HepG2 (cell line): Measurements from ENCODE around the gene MLH1. TPM values are rescaled to one million over a fixed set of nuclear protein-coding genes. Genes with fewer than 3 reads are reported as not detected.

Experiments used
- HMG20B ChIP-seq: conservative IDR thresholded peaks from 2 replicates; pipeline ENCODE4 v1.6.1; 2016; ENCODE audit warnings: missing genetic modification reagents, missing compliant biosample characterization
- MIXL1 ChIP-seq: IDR thresholded peaks from 2 replicates; pipeline ENCODE4 v1.6.1; 2016
- SNAPC2 ChIP-seq: sonication (generic); formaldehyde crosslinking; IDR thresholded peaks from 2 replicates; pipeline ENCODE4 v1.8.1; 2022; ENCODE audit warnings: mild to moderate bottlenecking, missing genetic modification reagents
- YEATS2 ChIP-seq: sonication (generic); formaldehyde crosslinking; IDR thresholded peaks from 2 replicates; pipeline ENCODE4 v1.4.0; 2020; ENCODE audit warnings: missing genetic modification reagents, borderline replicate concordance
- ZNF331 ChIP-seq: sonication (generic); formaldehyde crosslinking; IDR thresholded peaks from 2 replicates; pipeline ENCODE4 v1.4.0; 2020; ENCODE audit warnings: missing genetic modification reagents
- ZNF569 ChIP-seq: sonication (generic); formaldehyde crosslinking; IDR thresholded peaks from 2 replicates; pipeline ENCODE4 v1.5.0; 2020; ENCODE audit warnings: mild to moderate bottlenecking, missing genetic modification reagents, moderate library complexity, borderline replicate concordance
- ZNF891 ChIP-seq: sonication (generic); formaldehyde crosslinking; IDR thresholded peaks from 2 replicates; pipeline ENCODE4 v1.5.0; 2020; ENCODE audit warnings: mild to moderate bottlenecking, missing genetic modification reagents
- polyA plus RNA-seq, 8 experiments: library from polyadenylated mRNA; depleted of rRNA in 3 of 8; stranded (reverse) in 7 of 8; unstranded in 1 of 8; fragments of >200 nt; fragmentation: Illumina TruSeq in 4 of 8; extraction: Trizol in 4 of 8; gene quantifications; 2 replicates each; pipeline versions ENCODE4 v1.2.1 to v1.2.3, GENCODE V29; 2011 to 2016; ENCODE audit warnings: low read depth in 4 of 8, missing spikeins in 1 of 8, mixed read lengths in 1 of 8; ENCODE audit not compliant: insufficient read depth in 1 of 8
- total RNA-seq, 5 experiments: library from RNA; depleted of rRNA; stranded (reverse); fragments of >200 nt; fragmentation: Illumina TruSeq; extraction: Trizol; gene quantifications; 2 replicates each; pipeline ENCODE4 v1.2.3, GENCODE V29; 2016; ENCODE audit warnings: low read depth in 1 of 5
- TF ChIP-seq, protein P1 (sequence below): sonication (generic); formaldehyde crosslinking; IDR thresholded peaks from 2 replicates; pipeline ENCODE4 v1.4.0; 2020; ENCODE audit warnings: mild to moderate bottlenecking, missing genetic modification reagents
- TF ChIP-seq, protein P2 (sequence below): IDR thresholded peaks from 2 replicates; pipeline ENCODE4 v1.6.1; 2016; ENCODE audit warnings: low read depth, missing genetic modification reagents, missing compliant biosample characterization
- TF ChIP-seq, protein P3 (sequence below): sonication (generic); formaldehyde crosslinking; IDR thresholded peaks from 2 replicates; pipeline ENCODE4 v1.5.0; 2020; ENCODE audit warnings: mild to moderate bottlenecking, missing genetic modification reagents

MLH1 gene
- total and polyA plus RNA-seq, 2 of the 13 experiments (the other 11 are each of a cell fraction or from before 2014, with no cell fraction given), result 29.5 to 70.8 TPM

DNA sequence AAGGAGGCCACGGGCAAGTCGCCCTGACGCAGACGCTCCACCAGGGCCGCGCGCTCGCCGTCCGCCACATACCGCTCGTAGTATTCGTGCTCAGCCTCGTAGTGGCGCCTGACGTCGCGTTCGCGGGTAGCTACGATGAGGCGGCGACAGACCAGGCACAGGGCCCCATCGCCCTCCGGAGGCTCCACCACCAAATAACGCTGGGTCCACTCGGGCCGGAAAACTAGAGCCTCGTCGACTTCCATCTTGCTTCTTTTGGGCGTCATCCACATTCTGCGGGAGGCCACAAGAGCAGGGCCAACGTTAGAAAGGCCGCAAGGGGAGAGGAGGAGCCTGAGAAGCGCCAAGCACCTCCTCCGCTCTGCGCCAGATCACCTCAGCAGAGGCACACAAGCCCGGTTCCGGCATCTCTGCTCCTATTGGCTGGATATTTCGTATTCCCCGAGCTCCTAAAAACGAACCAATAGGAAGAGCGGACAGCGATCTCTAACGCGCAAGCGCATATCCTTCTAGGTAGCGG is 452 bp upstream of the MLH1 start, which contains the start of gene EPM2AIP1 (continued):
- TF ChIP-seq, protein P1, sequence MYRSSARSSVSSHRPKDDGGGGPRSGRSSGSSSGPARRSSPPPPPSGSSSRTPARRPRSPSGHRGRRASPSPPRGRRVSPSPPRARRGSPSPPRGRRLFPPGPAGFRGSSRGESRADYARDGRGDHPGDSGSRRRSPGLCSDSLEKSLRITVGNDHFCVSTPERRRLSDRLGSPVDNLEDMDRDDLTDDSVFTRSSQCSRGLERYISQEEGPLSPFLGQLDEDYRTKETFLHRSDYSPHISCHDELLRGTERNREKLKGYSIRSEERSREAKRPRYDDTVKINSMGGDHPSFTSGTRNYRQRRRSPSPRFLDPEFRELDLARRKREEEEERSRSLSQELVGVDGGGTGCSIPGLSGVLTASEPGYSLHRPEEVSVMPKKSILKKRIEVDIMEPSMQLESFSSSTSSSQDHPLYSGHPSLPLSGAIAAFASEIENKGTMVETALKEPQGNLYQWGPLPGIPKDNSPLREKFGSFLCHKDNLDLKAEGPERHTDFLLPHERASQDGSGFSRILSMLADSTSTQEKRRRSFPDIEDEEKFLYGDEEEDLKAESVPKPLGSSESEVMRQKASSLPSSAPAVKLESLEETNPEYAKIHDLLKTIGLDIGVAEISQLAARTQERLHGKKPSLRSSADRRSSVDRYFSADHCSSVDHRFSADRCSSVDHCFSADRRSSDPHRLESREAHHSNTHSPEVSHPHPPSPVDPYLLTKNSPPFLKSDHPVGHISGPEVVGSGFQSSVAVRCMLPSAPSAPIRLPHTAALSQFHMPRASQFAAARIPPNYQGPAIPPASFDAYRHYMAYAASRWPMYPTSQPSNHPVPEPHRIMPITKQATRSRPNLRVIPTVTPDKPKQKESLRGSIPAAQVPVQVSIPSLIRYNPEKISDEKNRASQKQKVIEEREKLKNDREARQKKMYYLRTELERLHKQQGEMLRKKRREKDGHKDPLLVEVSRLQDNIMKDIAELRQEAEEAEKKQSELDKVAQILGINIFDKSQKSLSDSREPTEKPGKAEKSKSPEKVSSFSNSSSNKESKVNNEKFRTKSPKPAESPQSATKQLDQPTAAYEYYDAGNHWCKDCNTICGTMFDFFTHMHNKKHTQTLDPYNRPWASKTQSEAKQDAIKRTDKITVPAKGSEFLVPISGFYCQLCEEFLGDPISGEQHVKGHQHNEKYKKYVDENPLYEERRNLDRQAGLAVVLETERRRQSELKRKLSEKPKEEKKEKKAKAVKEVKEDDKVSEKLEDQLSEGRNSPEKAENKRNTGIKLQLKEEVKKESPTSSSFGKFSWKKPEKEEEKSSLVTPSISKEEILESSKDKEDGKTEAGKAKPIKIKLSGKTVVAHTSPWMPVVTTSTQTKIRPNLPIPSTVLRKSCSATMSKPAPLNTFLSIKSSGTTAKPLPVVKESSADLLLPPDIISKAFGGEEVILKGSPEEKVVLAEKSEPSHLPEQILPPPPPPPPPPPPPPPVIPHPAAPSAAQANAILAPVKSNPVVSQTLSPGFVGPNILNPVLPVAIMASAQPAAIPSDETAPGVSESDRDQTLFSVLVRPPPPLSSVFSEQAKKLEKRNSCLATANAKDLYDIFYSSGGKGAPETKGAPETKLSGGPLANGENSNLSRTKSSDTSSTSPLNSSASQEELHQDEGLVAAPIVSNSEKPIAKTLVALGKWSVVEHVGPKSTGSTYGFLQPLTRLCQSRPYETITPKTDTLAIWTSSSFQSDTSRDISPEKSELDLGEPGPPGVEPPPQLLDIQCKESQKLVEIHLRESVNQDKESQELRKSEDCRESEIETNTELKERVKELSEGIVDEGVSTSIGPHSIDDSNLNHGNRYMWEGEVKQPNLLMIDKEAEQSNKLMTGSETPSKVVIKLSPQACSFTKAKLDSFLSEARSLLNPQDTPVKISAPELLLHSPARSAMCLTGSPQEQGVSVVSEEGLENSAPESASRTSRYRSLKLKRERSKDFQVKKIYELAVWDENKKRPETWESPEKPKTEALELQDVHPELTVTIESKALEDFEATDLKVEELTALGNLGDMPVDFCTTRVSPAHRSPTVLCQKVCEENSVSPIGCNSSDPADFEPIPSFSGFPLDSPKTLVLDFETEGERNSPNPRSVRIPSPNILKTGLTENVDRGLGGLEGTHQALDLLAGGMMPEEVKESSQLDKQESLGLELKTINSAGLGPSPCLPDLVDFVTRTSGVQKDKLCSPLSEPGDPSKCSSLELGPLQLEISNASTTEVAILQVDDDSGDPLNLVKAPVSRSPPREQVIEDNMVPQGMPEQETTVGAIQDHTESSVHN (CRISPR knock-in tag), result no peak
- TF ChIP-seq SNAPC2 (CRISPR knock-in tag) (0 out of 2 replicates have a peak, but pooled peaks have one; percentile 19), HMG20B (CRISPR knock-in tag) (no peak), MIXL1 (CRISPR knock-in tag) (no peak; the same call in 1 of the 2 replicates), YEATS2 (no peak; the same call in 1 of the 2 replicates), ZNF891 (CRISPR knock-in tag) (no peak), ZNF569 (CRISPR knock-in tag) (no peak), ZNF331 (CRISPR knock-in tag) (peak; percentile 52; the same call in 1 of the 2 replicates)
- TF ChIP-seq, protein P2, sequence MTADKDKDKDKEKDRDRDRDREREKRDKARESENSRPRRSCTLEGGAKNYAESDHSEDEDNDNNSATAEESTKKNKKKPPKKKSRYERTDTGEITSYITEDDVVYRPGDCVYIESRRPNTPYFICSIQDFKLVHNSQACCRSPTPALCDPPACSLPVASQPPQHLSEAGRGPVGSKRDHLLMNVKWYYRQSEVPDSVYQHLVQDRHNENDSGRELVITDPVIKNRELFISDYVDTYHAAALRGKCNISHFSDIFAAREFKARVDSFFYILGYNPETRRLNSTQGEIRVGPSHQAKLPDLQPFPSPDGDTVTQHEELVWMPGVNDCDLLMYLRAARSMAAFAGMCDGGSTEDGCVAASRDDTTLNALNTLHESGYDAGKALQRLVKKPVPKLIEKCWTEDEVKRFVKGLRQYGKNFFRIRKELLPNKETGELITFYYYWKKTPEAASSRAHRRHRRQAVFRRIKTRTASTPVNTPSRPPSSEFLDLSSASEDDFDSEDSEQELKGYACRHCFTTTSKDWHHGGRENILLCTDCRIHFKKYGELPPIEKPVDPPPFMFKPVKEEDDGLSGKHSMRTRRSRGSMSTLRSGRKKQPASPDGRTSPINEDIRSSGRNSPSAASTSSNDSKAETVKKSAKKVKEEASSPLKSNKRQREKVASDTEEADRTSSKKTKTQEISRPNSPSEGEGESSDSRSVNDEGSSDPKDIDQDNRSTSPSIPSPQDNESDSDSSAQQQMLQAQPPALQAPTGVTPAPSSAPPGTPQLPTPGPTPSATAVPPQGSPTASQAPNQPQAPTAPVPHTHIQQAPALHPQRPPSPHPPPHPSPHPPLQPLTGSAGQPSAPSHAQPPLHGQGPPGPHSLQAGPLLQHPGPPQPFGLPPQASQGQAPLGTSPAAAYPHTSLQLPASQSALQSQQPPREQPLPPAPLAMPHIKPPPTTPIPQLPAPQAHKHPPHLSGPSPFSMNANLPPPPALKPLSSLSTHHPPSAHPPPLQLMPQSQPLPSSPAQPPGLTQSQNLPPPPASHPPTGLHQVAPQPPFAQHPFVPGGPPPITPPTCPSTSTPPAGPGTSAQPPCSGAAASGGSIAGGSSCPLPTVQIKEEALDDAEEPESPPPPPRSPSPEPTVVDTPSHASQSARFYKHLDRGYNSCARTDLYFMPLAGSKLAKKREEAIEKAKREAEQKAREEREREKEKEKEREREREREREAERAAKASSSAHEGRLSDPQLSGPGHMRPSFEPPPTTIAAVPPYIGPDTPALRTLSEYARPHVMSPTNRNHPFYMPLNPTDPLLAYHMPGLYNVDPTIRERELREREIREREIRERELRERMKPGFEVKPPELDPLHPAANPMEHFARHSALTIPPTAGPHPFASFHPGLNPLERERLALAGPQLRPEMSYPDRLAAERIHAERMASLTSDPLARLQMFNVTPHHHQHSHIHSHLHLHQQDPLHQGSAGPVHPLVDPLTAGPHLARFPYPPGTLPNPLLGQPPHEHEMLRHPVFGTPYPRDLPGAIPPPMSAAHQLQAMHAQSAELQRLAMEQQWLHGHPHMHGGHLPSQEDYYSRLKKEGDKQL (CRISPR knock-in tag), result no peak
- TF ChIP-seq, protein P3, sequence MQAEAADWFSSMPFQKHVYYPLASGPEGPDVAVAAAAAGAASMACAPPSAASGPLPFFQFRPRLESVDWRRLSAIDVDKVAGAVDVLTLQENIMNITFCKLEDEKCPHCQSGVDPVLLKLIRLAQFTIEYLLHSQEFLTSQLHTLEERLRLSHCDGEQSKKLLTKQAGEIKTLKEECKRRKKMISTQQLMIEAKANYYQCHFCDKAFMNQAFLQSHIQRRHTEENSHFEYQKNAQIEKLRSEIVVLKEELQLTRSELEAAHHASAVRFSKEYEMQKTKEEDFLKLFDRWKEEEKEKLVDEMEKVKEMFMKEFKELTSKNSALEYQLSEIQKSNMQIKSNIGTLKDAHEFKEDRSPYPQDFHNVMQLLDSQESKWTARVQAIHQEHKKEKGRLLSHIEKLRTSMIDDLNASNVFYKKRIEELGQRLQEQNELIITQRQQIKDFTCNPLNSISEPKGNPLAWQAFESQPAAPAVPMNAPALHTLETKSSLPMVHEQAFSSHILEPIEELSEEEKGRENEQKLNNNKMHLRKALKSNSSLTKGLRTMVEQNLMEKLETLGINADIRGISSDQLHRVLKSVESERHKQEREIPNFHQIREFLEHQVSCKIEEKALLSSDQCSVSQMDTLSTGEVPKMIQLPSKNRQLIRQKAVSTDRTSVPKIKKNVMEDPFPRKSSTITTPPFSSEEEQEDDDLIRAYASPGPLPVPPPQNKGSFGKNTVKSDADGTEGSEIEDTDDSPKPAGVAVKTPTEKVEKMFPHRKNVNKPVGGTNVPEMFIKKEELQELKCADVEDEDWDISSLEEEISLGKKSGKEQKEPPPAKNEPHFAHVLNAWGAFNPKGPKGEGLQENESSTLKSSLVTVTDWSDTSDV (CRISPR knock-in tag), result no peak; the same call in 1 of the 2 replicates
